Myocyte (in vitro differentiated cells): ENCODE measurements around the gene SPDYE4. TPM values are rescaled to one million over a fixed set of nuclear protein-coding genes. Genes with fewer than 3 reads are reported as not detected.
"Not testable (repeated sequence)": the region's sequence is repeated elsewhere in the genome, so short reads cannot be mapped to it uniquely, and the experiment has no call there.

Experiments used
- DNase-seq: peaks from one replicate; pipeline ENCODE4 v3.0.0-alpha.2; 2012; ENCODE audit warnings: low read depth
- polyA plus RNA-seq: library from polyadenylated mRNA; unstranded; fragments of >200 nt; gene quantifications from one replicate; pipeline ENCODE4 v1.2.1, GENCODE V29; 2012; ENCODE audit warnings: missing spikeins
- total RNA-seq: library from RNA; depleted of rRNA; stranded (reverse); fragments of >200 nt; gene quantifications from 2 replicates; pipeline ENCODE4 v1.2.3, GENCODE V29; 2014

SPDYE4 gene, protein sequence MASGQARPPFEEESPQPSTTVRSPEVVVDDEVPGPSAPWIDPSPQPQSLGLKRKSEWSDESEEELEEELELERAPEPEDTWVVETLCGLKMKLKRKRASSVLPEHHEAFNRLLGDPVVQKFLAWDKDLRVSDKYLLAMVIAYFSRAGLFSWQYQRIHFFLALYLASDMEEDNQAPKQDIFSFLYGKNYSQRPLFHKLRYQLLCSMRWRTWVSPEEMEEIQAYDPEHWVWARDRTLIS
- total RNA-seq, result not detected in 2 replicates
- polyA plus RNA-seq, result not detected

DNA sequence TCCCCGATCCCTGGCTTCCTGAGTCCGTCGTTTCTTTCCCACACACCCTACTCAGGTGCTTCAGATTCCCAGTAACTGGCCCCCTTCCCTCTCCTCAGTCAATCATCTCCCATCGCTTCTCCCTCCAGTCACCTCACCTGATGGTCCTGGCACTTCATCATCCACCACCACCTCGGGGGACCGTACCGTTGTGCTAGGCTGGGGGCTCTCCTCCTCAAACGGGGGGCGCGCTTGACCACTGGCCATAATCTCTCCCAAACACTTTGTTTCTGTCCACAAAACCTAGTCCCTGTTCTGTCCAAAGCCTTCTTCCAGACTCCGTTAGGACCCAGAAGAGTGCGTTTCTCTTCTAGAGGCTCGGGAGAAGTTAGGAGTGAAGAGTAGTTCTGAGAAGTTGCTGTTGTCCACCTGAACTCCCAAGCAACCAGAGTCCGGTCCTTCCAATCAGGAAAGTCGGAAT lies at the start of gene SPDYE4:
SPDYE4 (minus strand) TSS at position 410 of the 460 bp plus-strand sequence; CDS start at position 246, 164 bp downstream.
- no peak for DNase-seq

DNA sequence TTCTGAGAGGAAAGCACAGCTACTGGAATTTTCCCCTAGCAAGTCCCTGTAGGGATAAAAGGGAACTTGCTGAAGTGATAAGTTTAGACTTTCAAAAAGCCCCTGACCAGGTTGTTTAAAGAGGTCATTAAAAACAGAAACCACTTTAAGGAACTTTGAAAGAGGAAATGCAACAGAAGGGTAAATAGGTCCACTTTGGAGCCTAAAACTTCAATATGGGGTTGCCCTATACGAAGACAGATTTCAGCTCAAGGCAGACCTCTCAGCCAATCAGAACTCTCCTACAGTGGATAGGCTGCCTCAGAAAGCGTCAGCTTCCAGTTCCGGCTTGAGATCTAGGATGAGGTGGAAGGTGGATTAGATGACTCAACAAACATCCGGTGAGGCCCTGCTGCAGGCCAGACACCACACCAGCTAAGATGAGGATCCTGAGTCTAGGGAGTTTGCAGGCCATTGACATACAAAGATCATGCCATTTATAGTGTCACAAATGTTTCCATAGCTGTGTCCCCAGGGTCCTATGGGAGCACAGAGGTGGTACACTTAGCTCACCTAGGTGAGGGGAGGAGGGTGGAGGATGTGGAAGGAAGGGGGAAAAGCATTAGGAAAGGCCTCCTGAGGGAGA lies 48.7 kb upstream of the SPDYE4 start:
- DNase-seq, result no peak

DNA sequence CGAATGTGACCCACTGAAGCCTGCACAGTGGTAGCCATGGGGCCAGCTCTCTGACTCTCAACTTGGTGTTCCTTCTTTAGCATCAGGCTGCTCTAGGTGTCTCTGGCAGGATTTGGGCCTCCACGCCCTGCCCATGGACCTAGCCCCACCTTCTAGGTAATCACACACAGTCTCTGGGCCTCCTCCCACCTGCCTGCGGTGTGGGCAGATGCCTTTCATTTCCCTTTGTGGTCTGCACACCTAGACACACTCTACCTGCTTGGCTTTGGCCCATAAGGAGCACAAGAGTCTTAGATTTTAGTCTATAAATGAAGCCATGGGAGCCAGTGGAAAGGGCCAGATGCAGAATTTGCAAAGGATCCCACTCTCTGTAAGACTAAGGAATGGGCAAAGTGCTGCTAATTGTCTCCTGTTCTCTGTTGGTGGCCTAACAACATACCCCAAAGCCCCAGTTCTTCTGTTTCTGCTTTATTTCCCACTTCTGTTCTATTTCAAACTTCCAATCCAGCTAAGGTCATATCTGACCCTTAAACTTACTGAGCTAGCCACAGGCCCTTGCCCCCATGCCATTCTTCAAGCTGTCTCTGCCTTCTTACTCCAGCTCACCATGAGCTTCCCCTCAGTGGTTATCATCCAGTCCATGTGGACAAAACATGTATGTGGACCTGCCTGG lies 48.0 kb upstream of the SPDYE4 start:
- no peak for DNase-seq

DNA sequence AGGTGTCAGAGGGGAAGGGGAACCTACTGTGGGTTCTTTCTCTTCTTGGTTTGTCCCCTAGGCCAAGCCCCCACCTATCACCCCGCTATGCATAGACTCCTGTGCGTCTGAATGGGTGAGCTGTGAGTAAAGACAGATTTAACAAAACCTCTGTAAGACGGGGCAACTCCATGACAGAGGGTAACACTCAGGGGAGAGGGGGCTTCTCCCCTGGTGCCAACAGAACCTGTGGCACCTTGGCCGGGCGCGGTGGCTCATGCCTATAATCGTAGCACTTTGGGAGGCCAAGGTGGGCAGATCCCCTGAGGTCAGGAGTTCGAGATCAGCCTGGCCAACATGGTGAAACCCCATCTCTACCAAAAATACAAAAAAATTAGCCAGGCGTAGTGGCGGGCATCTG lies 47.0 kb upstream of the SPDYE4 start:
- DNase-seq, result not testable (repeated sequence)

DNA sequence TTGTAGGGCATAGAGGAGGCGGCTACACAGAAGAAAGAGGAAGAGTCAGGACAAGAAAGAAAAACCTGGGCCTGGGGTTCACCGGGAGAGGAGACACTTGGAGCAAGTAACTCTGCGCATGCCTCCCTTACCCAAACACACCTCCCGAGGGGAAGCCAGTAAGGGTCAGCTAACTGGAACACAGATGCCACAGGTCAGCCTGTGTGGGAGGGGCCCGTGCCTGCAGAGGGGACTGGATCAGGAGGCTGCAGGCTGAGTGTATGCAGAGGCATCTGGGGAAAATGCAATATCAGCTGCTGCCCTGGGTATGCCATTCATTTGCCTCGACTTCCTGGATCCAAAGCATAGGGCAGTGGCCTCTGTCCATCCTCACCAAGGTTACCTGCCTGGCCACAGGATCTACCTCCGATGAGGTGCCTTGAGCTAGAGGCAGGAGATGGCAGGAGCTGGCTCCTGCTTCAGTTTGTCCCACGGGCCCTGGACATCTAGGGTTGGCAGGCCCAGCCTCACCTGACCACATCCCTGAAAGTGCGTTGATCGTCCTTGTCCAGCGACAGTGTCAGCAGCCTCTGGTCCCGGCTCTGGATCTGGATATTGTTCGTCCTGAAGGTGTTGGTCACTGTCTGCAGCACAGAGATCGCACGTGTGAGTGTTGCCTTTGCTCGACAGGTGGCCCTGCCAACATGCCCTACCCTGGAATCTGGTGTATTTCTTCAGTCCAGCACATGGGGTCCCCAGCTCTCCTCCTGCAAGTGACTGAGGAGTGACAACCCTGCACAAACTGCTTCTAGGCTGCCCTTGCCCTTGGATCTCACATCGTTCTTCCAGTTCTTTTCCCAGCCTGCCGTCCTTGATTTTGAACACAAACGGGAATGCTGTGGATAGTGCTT lies 45.4 kb upstream of the SPDYE4 start:
- DNase-seq, result no peak

DNA sequence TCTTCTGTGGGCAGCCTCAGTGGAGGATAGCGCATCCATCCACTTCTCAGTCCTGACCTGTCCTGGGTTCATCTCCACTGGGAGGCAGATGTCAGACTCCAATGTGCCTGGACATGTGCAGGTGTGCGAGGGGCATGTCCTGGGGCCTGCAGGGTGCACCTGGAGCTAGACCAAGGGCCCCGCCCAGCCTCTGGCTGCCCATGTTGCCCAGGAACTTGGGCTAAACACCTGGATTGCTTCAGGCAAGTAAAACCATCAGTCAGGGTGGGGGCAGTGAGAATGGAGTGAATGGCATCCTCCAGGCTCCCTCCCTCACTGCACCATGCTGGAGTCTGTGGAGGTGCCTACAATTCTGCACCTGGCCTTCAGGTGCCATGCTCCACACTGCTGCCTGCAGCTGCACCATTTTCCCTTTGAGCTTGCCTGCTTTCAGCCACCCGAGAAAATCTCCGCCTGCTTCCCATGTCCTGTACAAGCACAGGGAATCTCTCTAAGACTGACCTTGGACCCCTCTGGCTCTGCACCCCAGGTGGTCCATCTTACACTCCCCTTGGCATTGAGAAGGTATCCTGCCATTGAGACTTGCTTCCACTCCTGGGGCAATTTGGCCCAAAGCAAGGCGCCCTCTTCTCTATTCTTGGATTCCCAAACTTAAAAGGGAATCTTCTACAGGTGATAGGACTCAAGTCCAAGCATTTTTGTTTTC lies 42.9 kb upstream of the SPDYE4 start:
- DNase-seq, result no peak

DNA sequence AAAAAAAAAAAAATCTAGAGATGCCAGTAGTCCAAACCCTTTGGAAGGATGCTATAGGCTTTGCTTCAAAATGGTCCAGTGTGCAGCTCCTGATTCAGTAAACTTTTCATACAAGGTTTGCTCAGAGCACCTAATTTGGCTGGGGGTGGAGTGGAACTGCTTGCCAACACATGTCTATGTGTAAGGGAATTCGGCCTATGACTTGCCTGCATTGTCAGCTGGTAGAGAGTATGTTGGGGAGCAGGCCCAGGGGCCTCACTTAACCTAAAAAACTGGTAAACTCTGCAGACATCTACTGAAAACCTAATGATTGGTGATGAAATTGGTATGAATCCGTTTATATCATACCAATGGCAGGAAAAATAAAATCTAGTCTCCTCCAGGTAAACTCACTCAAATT lies 42.3 kb upstream of the SPDYE4 start:
- DNase-seq, result no peak

DNA sequence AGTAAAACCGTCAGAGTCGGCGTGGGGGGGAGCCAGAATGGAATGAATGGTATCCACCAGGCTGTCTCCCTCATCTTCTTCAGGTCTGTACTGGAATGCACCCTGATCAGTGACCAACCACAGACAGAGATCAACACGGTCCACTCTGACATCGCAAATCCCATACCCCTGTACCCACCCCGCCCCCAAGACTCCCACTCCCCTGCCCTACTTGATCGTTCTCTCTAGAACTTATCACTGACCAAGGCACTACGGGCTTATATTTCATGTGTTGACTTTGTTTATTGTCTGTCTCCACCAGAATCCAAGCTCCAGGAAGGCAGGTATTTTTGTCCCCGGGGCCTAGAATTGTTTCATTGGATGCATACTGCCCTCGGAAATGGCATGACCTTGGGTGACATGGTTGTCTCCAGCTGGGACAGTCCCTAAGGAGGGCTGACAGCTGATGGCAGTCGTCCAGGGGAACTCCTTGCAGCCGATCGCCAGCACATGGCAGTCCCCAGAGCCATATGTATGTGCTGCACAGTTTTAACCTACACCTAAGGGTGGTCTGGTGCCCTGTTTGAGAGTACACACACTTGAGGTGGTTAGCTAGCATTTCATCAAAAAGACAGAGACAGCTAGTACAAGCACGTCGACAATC lies 41.3 kb upstream of the SPDYE4 start:
- DNase-seq, result no peak

DNA sequence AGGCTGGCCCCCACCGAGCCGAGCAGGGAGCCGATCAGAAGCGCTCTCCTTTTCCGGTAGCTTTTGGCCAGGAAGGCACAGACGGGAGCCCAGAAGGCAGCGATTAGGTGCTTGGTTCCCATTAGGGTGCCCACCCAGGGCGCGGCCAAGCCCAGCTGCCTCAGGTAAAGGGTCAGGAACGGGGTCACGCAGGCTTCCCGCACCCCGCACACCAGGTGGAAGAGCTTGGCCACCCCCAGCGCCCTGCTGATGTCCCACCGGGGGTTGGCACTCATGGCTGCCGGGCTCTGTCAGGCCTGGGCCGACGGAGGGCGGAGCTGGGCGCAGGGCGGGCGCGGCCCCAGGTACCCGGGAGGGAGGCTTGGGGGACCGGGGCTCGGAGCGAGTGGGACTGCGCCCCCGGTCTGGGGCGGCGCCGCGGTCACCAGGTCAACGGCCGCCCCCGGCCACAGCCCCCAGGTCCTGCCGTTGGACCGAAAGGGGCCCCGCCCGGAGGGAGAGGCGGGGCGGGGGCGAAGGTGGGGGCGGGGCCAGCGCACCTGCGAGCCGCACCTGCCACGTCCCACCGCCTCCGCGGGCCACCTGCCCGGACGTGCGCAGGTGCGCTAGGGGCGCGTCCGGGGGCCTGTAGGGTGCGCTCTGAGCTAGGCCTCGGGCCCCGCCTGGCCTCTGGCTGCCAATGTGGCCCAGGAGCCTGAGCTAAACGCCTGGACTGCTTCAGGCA lies 40.7 kb upstream of the SPDYE4 start, which contains the start of gene MFSD6L:
MFSD6L (minus strand) TSS at position 520 of the 724 bp plus-strand sequence; CDS start at position 275, 245 bp downstream.
- DNase-seq, result no peak

DNA sequence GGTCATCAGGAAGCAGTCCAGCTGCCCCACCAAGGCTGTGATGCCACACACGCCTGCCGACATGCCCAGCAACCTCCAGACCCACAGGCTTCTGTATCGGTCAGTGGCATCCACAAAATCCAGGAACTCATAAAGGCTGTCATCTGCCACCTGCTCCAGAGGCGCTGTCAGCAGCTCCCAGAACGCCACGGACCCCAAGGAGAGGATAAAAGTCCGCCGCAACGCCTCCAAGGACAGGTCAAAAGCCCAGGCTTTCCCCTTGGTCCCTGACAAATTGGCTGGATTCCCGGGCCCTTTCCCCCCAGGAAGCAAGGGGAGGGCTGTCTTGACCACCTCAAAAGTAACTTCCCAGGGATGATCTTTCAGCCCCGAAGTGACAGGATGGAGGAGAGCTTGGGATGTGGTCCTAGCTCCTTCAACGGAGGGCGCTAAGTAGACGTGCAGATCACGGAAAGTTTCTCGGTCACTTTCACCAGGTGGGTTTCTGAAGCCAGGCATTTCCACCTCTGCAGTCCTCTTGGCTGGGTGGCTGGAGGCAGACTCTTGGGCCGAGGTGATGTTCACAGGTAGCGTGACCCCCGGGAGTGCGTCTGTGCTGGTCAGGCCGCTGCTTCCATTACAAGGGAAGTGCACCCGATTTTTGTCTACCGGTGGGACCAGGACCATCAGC lies 40.0 kb upstream of the SPDYE4 start:
- no peak for DNase-seq

DNA sequence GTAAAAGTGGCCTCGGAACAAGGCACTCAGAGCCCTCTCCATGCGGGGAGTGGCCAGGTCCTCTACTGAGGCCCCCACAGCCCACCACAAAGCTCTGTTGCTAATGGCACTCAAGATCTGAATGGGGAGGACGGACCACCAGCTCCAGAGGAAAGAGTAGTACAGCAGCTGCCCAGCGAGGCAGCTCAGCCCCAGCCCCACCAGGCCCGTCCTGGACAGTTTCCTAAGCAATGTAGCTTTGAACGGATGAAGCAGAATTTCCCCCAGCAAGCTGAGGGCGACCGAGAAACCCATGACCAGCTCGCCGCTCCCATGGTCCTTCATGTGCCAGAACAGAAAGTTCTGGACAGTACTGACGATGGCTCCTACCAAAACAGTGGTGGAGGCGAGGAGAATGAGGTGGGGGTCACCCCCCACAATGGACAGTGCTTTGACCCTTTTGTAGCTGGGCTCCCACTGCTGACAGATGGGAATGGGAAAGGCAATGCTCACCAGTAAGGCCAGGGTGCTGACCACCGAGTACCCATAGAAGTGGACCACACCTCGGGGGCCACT lies 39.4 kb upstream of the SPDYE4 start:
- DNase-seq, result no peak

DNA sequence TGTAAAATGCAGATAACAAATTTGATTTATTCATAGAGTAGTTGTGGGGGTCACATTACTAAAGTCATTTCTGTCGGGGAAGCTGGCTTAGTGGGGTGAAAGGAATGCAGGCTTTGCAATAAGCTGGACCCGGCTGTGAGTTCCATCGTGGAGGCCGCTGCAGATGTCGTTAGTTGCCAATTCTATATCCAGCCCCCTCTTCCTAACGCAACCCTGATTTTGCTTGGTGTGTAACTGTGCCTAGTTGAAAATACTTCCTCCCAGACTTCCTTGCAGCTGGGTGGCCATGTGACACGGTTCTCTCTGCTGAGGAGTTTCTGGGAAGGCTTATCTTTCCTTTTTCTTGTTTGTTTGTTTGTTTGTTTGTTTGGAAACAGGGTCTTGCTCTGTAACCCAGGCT lies 36.3 kb upstream of the SPDYE4 start:
- DNase-seq, result no peak

DNA sequence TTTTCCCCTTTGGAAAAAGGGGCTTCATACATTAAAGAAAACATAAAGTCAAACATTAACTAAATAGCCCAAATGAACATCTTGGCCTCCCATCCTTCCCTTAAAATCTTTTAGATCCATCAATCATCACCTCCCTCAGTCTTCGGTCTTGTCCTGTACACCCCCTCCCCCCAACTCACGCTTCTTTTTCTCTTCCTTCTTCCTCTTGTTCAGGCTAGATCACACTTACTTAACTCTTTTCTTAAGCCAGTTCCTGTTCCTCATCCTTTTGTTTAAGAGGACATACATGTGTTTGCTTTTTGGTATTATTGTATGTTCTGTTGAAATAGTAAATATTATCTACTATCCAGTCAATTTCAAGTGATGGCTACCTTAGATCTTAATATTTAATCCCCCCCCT lies 35.3 kb upstream of the SPDYE4 start:
- no peak for DNase-seq

DNA sequence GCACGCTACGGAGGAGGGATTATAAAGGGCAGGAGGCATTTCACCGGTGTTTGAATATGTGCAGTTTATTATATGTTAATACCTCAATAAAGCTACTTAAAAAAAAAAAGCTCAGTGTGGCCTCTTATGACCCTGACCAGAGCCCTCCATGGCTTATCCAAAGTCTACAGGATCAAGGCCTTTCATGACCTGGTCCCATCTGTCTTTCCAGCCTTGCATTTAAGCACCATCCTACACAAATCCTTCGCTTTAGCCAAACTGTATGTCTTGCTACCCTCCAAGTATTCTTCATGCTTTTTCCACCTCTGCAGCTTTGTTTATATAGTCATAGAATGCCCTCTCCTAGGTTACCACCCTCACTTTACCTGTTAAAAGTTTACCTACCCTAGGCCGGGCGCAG lies 34.3 kb upstream of the SPDYE4 start:
- DNase-seq, result no peak

DNA sequence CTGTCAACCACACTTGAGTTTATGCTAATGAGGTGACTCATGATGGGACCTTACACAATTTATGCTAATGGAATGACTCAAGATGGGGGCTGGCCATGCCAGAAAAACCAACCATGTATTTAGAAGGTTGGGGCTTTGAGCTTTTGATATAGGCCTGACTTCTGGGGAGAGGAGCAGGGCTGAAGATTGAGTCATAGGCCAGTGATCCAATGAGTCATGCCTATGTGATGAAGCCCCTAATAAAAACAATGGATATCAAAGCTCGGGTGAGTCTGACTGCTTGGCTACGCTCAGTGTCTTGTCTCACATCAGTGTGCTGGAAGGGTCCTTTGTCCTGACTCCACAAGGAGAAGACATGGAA lies 33.5 kb upstream of the SPDYE4 start:
- DNase-seq, result no peak

DNA sequence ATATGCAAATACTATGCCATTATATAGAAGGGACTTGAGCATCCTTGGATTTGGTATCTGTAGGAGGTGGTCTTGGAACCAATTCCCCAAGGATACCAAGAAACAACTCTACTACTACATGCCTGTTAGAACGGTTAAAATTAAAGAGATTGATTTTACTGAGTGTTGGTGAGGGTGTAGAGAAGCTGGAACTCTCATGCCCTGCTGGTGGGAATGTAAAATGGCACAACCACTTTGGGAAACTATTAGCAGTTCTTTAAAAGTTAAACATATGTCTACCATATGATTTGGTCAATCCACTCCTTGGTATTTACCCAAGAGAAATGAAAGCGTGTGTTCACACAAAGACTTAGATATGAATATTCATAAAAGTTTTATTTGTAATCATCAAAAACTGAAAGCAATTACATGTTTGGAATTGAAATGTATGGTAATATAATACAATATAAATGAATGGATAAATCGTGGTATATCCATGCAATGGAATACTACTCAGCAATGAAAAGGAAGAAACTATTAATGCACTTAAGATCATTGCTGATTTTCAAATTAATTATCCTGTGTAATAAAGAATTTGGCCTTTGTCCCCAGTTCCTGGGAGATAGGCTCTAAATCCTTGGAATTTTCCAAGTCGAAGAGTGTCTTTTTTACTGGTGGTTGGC lies 33.0 kb upstream of the SPDYE4 start:
- DNase-seq, result no peak

DNA sequence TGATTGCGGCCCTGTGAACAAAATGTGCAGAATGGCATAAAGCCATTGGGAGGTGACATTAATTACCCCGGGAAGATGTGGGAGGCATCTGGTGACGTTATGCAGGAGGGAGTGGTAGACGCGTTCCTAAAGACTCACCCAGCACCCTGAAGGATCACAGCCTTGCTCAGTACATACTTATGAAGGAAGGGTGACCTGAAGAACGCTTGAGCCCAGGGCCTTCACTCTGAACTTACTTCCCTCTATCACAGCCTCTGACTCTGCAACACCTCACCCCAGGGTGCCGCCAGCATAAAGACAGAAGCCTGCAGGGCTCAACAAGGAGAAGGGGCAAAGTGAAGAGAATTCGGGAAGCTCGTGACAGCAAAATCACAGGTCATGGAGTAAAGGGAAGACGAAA lies 31.4 kb upstream of the SPDYE4 start:
- no peak for DNase-seq

DNA sequence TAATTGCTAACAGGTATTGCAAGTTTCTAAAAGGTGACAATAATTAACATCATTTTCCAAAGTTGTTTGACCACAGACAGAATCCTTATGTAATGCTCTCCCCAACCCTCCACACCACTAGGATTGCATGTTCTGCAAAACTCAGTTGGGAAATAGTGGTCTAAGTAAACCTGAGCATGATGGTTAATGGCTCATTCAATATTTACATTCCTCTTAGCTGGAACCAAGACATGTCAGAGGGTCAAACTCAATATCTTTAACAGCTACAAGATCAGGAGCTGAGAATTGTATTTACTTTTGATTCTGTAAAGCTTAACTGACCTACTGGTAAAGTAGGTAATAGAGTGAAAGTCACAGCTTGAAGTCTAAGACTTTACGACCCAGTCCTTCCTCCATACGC lies 30.7 kb upstream of the SPDYE4 start:
- no peak for DNase-seq
